ENCODE data around the gene SYMPK. TPM values are rescaled to one million over a fixed set of nuclear protein-coding genes. Genes with fewer than 3 reads are reported as not detected.

The SYMPK gene
- total RNA-seq, 4 donors from 2014 or later, result 25.5 to 35.6 (median 30.8) TPM

DNA sequence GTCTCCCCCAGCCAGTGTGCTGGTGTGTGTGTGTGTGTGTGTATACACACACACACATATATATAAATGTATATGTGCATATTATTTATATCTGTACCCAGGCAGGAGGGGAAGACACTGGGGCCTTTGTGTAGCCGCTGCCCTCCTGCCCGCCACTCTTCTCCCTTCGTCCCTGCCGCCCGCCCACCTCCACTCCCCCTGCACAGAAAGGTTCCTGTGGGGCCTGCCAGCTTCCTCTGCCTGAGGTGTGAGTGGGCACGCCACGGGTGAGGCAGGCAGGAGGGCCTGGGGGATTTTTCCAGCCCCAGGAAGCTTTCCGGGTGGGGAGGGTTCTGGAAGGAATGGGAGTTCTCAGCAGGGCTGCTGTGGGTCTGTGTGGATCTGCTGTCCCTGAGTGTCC lies 16.1 kb upstream of the SYMPK start:
- H3K27ac ChIP-seq, result no peak overlapping the region
- 68 to 100% methylated on average over 2 of the region's 8 CpGs for WGBS, 2 donors (ENCODE audit: low coverage in 1 of 2)
- peaks cover 17% of the 10 kb centered on the region for H3K27me3 ChIP-seq
- no peak for ATAC-seq
- no peak for TF ChIP-seq POLR2A (IDR thresholded peaks at IDR 0.05)
- no peak for TF ChIP-seq EP300 (IDR thresholded peaks at IDR 0.05)
- no peak overlapping the region for H3K4me3 ChIP-seq
- peaks cover 0 to 9% of the 10 kb centered on the region in 2 donors for H3K36me3 ChIP-seq
- H3K4me1 ChIP-seq, result peaks cover 0 to 39% (median 25%) of the 10 kb centered on the region in 3 donors
- H3K9me3 ChIP-seq, result no peaks in the 10 kb centered on the region

DNA sequence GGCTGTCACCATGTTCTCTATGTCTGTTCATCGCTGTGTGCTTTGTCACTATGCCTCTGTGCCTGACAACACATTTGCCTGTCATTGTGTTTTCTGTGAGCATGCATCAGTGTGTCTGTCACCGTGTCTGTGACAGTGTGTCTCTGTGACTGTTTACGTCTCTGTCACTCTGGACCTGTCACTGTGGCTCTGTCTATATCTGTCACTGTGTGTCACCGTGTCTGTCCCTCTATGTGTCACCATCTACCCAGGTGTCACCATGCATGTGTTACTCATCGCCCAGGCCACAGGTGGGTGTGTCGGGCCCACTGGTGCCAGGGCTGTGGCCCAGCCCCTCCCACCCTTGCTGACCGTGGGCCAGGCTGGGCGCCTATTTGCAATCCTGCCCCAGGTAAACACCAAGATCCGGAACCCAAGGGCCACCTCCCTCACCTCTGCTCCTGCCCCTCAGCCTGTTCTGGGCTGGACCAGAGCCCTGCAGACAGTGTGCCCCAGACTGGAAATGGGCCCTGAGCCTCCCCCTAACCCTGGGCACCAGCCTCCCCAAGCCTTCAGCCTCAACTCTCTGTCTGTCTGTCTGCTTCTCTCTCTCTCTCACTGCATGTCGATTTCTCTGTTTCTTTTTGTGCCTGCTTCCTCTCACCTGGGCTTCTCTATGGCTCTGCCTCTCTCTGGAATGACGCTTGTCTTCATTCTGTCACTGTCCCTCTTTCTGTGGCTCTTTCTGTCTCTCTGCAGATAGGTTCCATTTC lies 15.3 kb upstream of the SYMPK start:
- peaks cover 17% of the 10 kb centered on the region for H3K27me3 ChIP-seq
- peaks cover 0 to 30% (median 19%) of the 10 kb centered on the region in 3 donors for H3K4me1 ChIP-seq
- H3K9me3 ChIP-seq, result no peaks in the 10 kb centered on the region
- WGBS, 2 donors (ENCODE audit: low coverage in 1 of 2), result 76 to 86% methylated on average over 5 to 8 of the region's 11 CpGs
- TF ChIP-seq POLR2A (IDR thresholded peaks at IDR 0.05) (no peak), CTCF (IDR thresholded peaks at IDR 0.05) (no peak), EP300 (IDR thresholded peaks at IDR 0.05) (no peak), POLR2AphosphoS5 (IDR thresholded peaks at IDR 0.05) (no peak)
- peaks cover 0 to 4% of the 10 kb centered on the region in 2 donors for H3K36me3 ChIP-seq
- H3K27ac ChIP-seq, result no peak overlapping the region
- no peak overlapping the region for H3K4me3 ChIP-seq
- no peak for ATAC-seq

DNA sequence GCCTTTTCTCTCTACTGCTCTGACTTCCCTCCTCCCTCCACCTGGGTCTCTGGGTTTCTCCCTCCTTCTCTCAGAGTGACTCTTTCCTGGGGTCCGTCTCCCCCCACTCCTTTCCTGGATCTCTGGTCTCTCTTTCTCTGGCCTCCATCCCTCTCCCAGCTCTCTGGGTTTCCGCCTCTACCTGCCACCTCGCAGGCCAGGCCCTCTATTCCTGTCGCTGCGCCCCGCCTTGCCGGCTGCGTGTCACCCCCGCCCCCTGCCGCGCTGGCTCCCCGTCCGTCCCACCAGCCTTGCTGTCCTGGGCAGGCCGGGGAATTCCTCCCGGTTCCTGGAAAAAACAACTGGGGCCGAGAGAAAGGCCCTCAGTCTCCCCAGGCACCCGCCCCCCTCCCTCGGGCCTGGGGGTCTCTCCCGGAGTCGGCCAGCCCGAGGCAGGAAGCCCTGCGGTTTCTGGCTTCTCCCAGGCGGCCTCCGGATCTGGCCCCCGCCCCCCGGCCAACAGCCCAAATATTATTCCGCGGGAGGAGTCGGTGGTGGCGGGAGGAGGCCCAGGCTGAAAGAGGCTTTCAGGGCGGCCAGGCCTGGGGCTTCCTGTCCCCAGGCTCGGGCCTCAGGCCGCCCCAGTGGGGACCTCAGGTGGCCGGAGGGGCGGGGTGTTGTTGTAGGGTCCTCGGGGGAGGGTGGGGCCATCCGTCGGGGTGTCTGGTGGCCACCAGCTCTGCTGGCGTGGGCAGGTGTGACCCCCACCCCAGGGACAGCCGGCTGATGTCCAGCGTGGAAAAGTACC lies 13.7 kb upstream of the SYMPK start:
- Histone ChIP-seq H3K27ac (peak overlapping the region in 3 of 4 donors; percentile 64 to 73 (median 71)), H3K4me3 (peak overlapping the region in 1 of 2 donors; percentile 44), H3K9me3 (no peaks in the 10 kb centered on the region), H3K36me3 (no peaks in the 10 kb centered on the region), H3K27me3 (peaks cover 17% of the 10 kb centered on the region), H3K4me1 (peaks cover 0 to 15% (median 9%) of the 10 kb centered on the region in 3 donors)
- ATAC-seq, result peak; percentile 24
- 7% methylated on average over 8 of the region's 41 CpGs; no CpG with 5 or more reads in 1 of the 2 donors for WGBS, 2 donors (ENCODE audit: low coverage in 1 of 2)
- TF ChIP-seq POLR2AphosphoS5 (IDR thresholded peaks at IDR 0.05) (no peak), EP300 (IDR thresholded peaks at IDR 0.05) (no peak)

DNA sequence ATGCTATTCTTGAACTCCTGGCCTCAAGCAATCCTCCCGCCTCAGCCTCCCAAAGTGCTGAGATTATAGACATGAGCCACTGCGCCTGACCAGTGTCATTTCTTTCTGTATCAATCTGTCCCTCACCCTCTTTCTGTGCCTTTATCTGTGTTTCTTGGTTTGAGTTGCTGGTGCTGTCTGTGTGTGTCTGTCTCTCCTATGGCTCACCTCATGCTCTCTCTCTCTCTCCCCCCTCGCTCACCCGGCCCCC lies 13.1 kb upstream of the SYMPK start:
- H3K4me1 ChIP-seq, result peaks cover 0 to 15% (median 9%) of the 10 kb centered on the region in 3 donors
- no peaks in the 10 kb centered on the region for H3K36me3 ChIP-seq
- H3K27ac ChIP-seq, result peak overlapping the region in 3 of 4 donors; percentile 64 to 73 (median 71)
- peak overlapping the region in 1 of 2 donors; percentile 44 for H3K4me3 ChIP-seq
- H3K9me3 ChIP-seq, result no peaks in the 10 kb centered on the region
- peaks cover 17% of the 10 kb centered on the region for H3K27me3 ChIP-seq
- no peak for TF ChIP-seq EP300 (IDR thresholded peaks at IDR 0.05)
- TF ChIP-seq CTCF (IDR thresholded peaks at IDR 0.05), result no peak
- TF ChIP-seq POLR2A (IDR thresholded peaks at IDR 0.05), result no peak
- no peak for TF ChIP-seq POLR2AphosphoS5 (IDR thresholded peaks at IDR 0.05)
- WGBS, 2 donors (ENCODE audit: low coverage in 1 of 2), result 48 to 80% methylated on average over 1 to 4 of the region's 4 CpGs
- no peak for ATAC-seq

GRCh38 chr19:45874620-45874966 lies 11.6 kb upstream of the SYMPK start:
- ATAC-seq, result no peak
- H3K4me1 ChIP-seq, result peaks cover 0 to 15% (median 9%) of the 10 kb centered on the region in 3 donors
- no peaks in the 10 kb centered on the region for H3K36me3 ChIP-seq
- H3K4me3 ChIP-seq, result no peak overlapping the region
- no peak overlapping the region for H3K27ac ChIP-seq
- no peaks in the 10 kb centered on the region for H3K9me3 ChIP-seq
- TF ChIP-seq POLR2A (IDR thresholded peaks at IDR 0.05) (no peak), EP300 (IDR thresholded peaks at IDR 0.05) (no peak), CTCF (IDR thresholded peaks at IDR 0.05) (no peak), POLR2AphosphoS5 (IDR thresholded peaks at IDR 0.05) (no peak)
- H3K27me3 ChIP-seq, result peaks cover 17% of the 10 kb centered on the region
- WGBS, 2 donors (ENCODE audit: low coverage in 1 of 2), result 80 to 91% methylated on average over 1 to 4 of the region's 7 CpGs

Measured in gastroesophageal sphincter (tissue), 4 donors.